Posterior cingulate gyrus (tissue), 11 donors: ENCODE data around the gene MTF2.

Experiments
- DNase-seq, 10 donors: peaks; one replicate each; pipeline versions ENCODE4 v3.0.0 to v3.0.0-alpha.2; 2020 to 2021; ENCODE audit warnings: mixed read lengths in 3 of 10
- intact Hi-C: fragments of 100-400 bp; cut with DNase I; formaldehyde crosslinking; loops from one replicate; pipeline ENCODE4 v1.15.1; 2023

The MTF2 gene

GRCh38 chr1:93080179-93080823, 1.2 kb downstream of the MTF2 start:
- DNase-seq: no peak
- intact Hi-C loops: loop anchor here (2.0 kb wide), 1 partner anchor 100 kb away; the partner anchor contains the start of genes CCDC18 and TMED5

- no peak for DNase-seq
- intact Hi-C loops: loop anchor here (2.0 kb wide), 1 partner anchor 99 kb away; the partner anchor contains the start of genes CCDC18 and TMED5
Observed at GRCh38 chr1:93081716-93082115, 2.6 kb downstream of the MTF2 start.

GRCh38 chr1:93082313-93082712, 3.2 kb downstream of the MTF2 start:
- intact Hi-C loops: no loop called here
- no peak for DNase-seq

GRCh38 chr1:93083979-93084378, 4.9 kb downstream of the MTF2 start:
- intact Hi-C loops: no loop called here
- DNase-seq: no peak

- intact Hi-C loops: no loop called here
- DNase-seq: no peak
Observed at GRCh38 chr1:93087532-93087931, 8.4 kb downstream of the MTF2 start.

- intact Hi-C loops: no loop called here
- DNase-seq: no peak
Observed at GRCh38 chr1:93093332-93094006, 14.4 kb downstream of the MTF2 start.

- DNase-seq: no peak
- intact Hi-C loops: no loop called here
Observed at GRCh38 chr1:93095804-93096585, 16.9 kb downstream of the MTF2 start.

GRCh38 chr1:93102142-93102541, 23.1 kb downstream of the MTF2 start:
- DNase-seq: no peak
- intact Hi-C loops: no loop called here

GRCh38 chr1:93106226-93106625, 27.1 kb downstream of the MTF2 start:
- DNase-seq: no peak
- intact Hi-C loops: no loop called here

- DNase-seq: no peak
- intact Hi-C loops: no loop called here
Observed at GRCh38 chr1:93107395-93107794, 28.3 kb downstream of the MTF2 start.

- intact Hi-C loops: no loop called here
Observed at GRCh38 chr1:93108335-93108734, 29.3 kb downstream of the MTF2 start.

GRCh38 chr1:93109578-93109977, 30.5 kb downstream of the MTF2 start:
- DNase-seq: no peak
- intact Hi-C loops: no loop called here

More at GRCh38 chr1:93108335-93108734, 29.3 kb downstream of the MTF2 start:
- no peak for DNase-seq

GRCh38 chr1:93111065-93111464, 32.0 kb downstream of the MTF2 start:
- intact Hi-C loops: no loop called here
- DNase-seq: no peak

- intact Hi-C loops: no loop called here
Observed at GRCh38 chr1:93111561-93111960, 32.5 kb downstream of the MTF2 start.

GRCh38 chr1:93113127-93113526, 34.0 kb downstream of the MTF2 start:
- no peak for DNase-seq
- intact Hi-C loops: no loop called here

More at GRCh38 chr1:93111561-93111960, 32.5 kb downstream of the MTF2 start:
- DNase-seq: no peak

- DNase-seq: no peak
- intact Hi-C loops: no loop called here
Observed at GRCh38 chr1:93114391-93114790, 35.3 kb downstream of the MTF2 start.

- intact Hi-C loops: no loop called here
- no peak for DNase-seq
Observed at GRCh38 chr1:93120614-93121013, 41.5 kb downstream of the MTF2 start.

- intact Hi-C loops: no loop called here
- DNase-seq: no peak
Observed at GRCh38 chr1:93123201-93123783, 44.2 kb downstream of the MTF2 start.

GRCh38 chr1:93124556-93125355, 45.7 kb downstream of the MTF2 start:
- no peak for DNase-seq
- intact Hi-C loops: no loop called here

GRCh38 chr1:93129507-93130099, 50.5 kb downstream of the MTF2 start:
- DNase-seq: no peak
- intact Hi-C loops: no loop called here
